Activated naive CD8-positive, alpha-beta T cell treated with anti-CD3 and anti-CD28 coated beads, Interleukin-2, amount 10 ng/mL, durations not matched to agents 7 days and 5 days (primary cell): Measurements from ENCODE around the gene APBA2. TPM values are rescaled to one million over a fixed set of nuclear protein-coding genes. Genes with fewer than 3 reads are reported as not detected.
A peak's percentile ranks its signal among the peaks of the same experiment; 100 is the strongest.

Experiments used
- ATAC-seq: fragments of 150-1000 bp; cut with Tn5 transposase; one replicate; pipeline ENCODE4 v1.10.0; 2021; ENCODE audit warnings: low read depth, moderate library complexity
- POLR2A ChIA-PET: fragments of 350-600 bp; sonication (Branson Sonifier 250); formaldehyde crosslinking; loops from one replicate; lab custom pipeline; 2021; ENCODE audit warnings: antibody characterized with exemption; lab: Charles Lee
- DNase-seq: peaks from one replicate; pipeline ENCODE4 v3.0.0; 2021
- H3K27ac Mint-ChIP-seq: one replicate; pipeline ENCODE4 v1.8.0; 2022; ENCODE audit warnings: mild to moderate bottlenecking, mixed read lengths
- H3K27me3 Mint-ChIP-seq: one replicate; pipeline ENCODE4 v1.8.0; 2022; ENCODE audit warnings: mild to moderate bottlenecking, moderate library complexity, mixed read lengths
- H3K36me3 Mint-ChIP-seq: one replicate; pipeline ENCODE4 v1.8.0; 2021; ENCODE audit warnings: mild to moderate bottlenecking, mixed read lengths
- H3K4me1 Mint-ChIP-seq: one replicate; pipeline ENCODE4 v1.8.0; 2021; ENCODE audit warnings: mixed read lengths
- H3K4me3 Mint-ChIP-seq: one replicate; pipeline ENCODE4 v1.8.0; 2022; ENCODE audit warnings: mild to moderate bottlenecking, moderate library complexity, mixed read lengths
- H3K9me3 Mint-ChIP-seq: one replicate; pipeline ENCODE4 v1.8.0; 2021; ENCODE audit warnings: mixed read lengths
- total RNA-seq, 2 experiments: library from RNA; stranded (reverse); gene quantifications; one replicate each; pipeline ENCODE4 v1.2.3, GENCODE V29; 2021

Gene APBA2
- total RNA-seq, 2 experiments from 2014 or later, result 65.1 to 66.0 TPM

GRCh38 chr15:28892789-28893610 lies 7.2 kb downstream of the APBA2 start:
- Mint-ChIP-seq H3K4me1 (peaks cover 43% of the 10 kb centered on the region), H3K36me3 (peaks cover 11% of the 10 kb centered on the region), H3K27ac (peak overlapping the region; percentile 9), H3K4me3 (no peak overlapping the region), H3K9me3 (no peaks in the 10 kb centered on the region), H3K27me3 (no peaks in the 10 kb centered on the region)
- ATAC-seq, result no peak
- no peak for DNase-seq
- POLR2A ChIA-PET, result no interaction called here

GRCh38 chr15:28894631-28895030 lies 8.9 kb downstream of the APBA2 start:
- Mint-ChIP-seq H3K27ac (no peak overlapping the region), H3K4me1 (peaks cover 35% of the 10 kb centered on the region), H3K36me3 (peaks cover 11% of the 10 kb centered on the region), H3K9me3 (no peaks in the 10 kb centered on the region), H3K4me3 (no peak overlapping the region), H3K27me3 (no peaks in the 10 kb centered on the region)
- POLR2A ChIA-PET, result interaction anchor here (1.0 kb wide), 1 partner anchor 77 kb away, joined by 3 read pairs; no protein-coding TSS in a partner anchor
- ATAC-seq, result no peak
- DNase-seq, result no peak

GRCh38 chr15:28895146-28895545 lies 9.4 kb downstream of the APBA2 start:
- H3K27me3 Mint-ChIP-seq, result no peaks in the 10 kb centered on the region
- POLR2A ChIA-PET, result no interaction called here
- no peak overlapping the region for H3K4me3 Mint-ChIP-seq
- peaks cover 11% of the 10 kb centered on the region for H3K36me3 Mint-ChIP-seq
- H3K4me1 Mint-ChIP-seq, result peaks cover 30% of the 10 kb centered on the region
- DNase-seq, result no peak
- no peak overlapping the region for H3K27ac Mint-ChIP-seq
- ATAC-seq, result no peak
- H3K9me3 Mint-ChIP-seq, result no peaks in the 10 kb centered on the region

GRCh38 chr15:28895566-28895965 lies 9.8 kb downstream of the APBA2 start:
- ATAC-seq (no peak), DNase-seq (no peak)
- Mint-ChIP-seq H3K4me1 (peaks cover 26% of the 10 kb centered on the region), H3K36me3 (peaks cover 11% of the 10 kb centered on the region), H3K27ac (no peak overlapping the region), H3K9me3 (no peaks in the 10 kb centered on the region), H3K4me3 (no peak overlapping the region), H3K27me3 (no peaks in the 10 kb centered on the region)
- POLR2A ChIA-PET, result no interaction called here

- H3K27me3 Mint-ChIP-seq, result no peaks in the 10 kb centered on the region
- no peak overlapping the region for H3K4me3 Mint-ChIP-seq
- no peaks in the 10 kb centered on the region for H3K9me3 Mint-ChIP-seq
- POLR2A ChIA-PET, result interaction anchor here (0.7 kb wide), 2 partner anchors 24 to 28 kb away, joined by 4 to 8 read pairs; no protein-coding TSS in a partner anchor
- H3K27ac Mint-ChIP-seq, result no peak overlapping the region
- H3K36me3 Mint-ChIP-seq, result peaks cover 11% of the 10 kb centered on the region
- peaks cover 15% of the 10 kb centered on the region for H3K4me1 Mint-ChIP-seq
- ATAC-seq (no peak), DNase-seq (no peak)
Observed at GRCh38 chr15:28896951-28897350, 11.2 kb downstream of the APBA2 start.

GRCh38 chr15:28897861-28898585 lies 12.2 kb downstream of the APBA2 start:
- no peaks in the 10 kb centered on the region for H3K27me3 Mint-ChIP-seq
- no peak for ATAC-seq
- no peak for DNase-seq
- no peak overlapping the region for H3K27ac Mint-ChIP-seq
- H3K4me1 Mint-ChIP-seq, result peaks cover 12% of the 10 kb centered on the region
- no peaks in the 10 kb centered on the region for H3K9me3 Mint-ChIP-seq
- peaks cover 11% of the 10 kb centered on the region for H3K36me3 Mint-ChIP-seq
- H3K4me3 Mint-ChIP-seq, result no peak overlapping the region
- POLR2A ChIA-PET, result no interaction called here

GRCh38 chr15:28899061-28899738 lies 13.4 kb downstream of the APBA2 start:
- POLR2A ChIA-PET, result no interaction called here
- peaks cover 16% of the 10 kb centered on the region for H3K4me1 Mint-ChIP-seq
- no peaks in the 10 kb centered on the region for H3K27me3 Mint-ChIP-seq
- ATAC-seq, result no peak
- H3K36me3 Mint-ChIP-seq, result peaks cover 10% of the 10 kb centered on the region
- H3K9me3 Mint-ChIP-seq, result no peaks in the 10 kb centered on the region
- no peak overlapping the region for H3K4me3 Mint-ChIP-seq
- no peak overlapping the region for H3K27ac Mint-ChIP-seq
- DNase-seq, result no peak

GRCh38 chr15:28900041-28900891 lies 14.5 kb downstream of the APBA2 start:
- no peak for DNase-seq
- H3K4me3 Mint-ChIP-seq, result no peak overlapping the region
- peaks cover 6% of the 10 kb centered on the region for H3K36me3 Mint-ChIP-seq
- H3K27ac Mint-ChIP-seq, result no peak overlapping the region
- H3K9me3 Mint-ChIP-seq, result no peaks in the 10 kb centered on the region
- no peaks in the 10 kb centered on the region for H3K27me3 Mint-ChIP-seq
- no peak for ATAC-seq
- POLR2A ChIA-PET, result no interaction called here
- peaks cover 23% of the 10 kb centered on the region for H3K4me1 Mint-ChIP-seq

GRCh38 chr15:28900892-28901586 lies 15.3 kb downstream of the APBA2 start:
- DNase-seq (no peak), ATAC-seq (no peak)
- Mint-ChIP-seq H3K9me3 (no peaks in the 10 kb centered on the region), H3K4me1 (peaks cover 28% of the 10 kb centered on the region), H3K27me3 (no peaks in the 10 kb centered on the region), H3K27ac (no peak overlapping the region), H3K36me3 (peaks cover 8% of the 10 kb centered on the region), H3K4me3 (no peak overlapping the region)
- POLR2A ChIA-PET, result no interaction called here

- no peak for ATAC-seq
- peak; percentile 16 for DNase-seq
- no peak overlapping the region for H3K27ac Mint-ChIP-seq
- H3K27me3 Mint-ChIP-seq, result no peaks in the 10 kb centered on the region
- no peak overlapping the region for H3K4me3 Mint-ChIP-seq
- no peaks in the 10 kb centered on the region for H3K9me3 Mint-ChIP-seq
- POLR2A ChIA-PET, result no interaction called here
- H3K4me1 Mint-ChIP-seq, result peaks cover 31% of the 10 kb centered on the region
- peaks cover 8% of the 10 kb centered on the region for H3K36me3 Mint-ChIP-seq
Observed at GRCh38 chr15:28901587-28901980, 15.8 kb downstream of the APBA2 start.

- ATAC-seq (no peak), DNase-seq (peak; percentile 15)
- no peaks in the 10 kb centered on the region for H3K27me3 Mint-ChIP-seq
- POLR2A ChIA-PET, result interaction anchor here (1.0 kb wide), 1 partner anchor 19 kb away, joined by 3 read pairs; no protein-coding TSS in a partner anchor
- H3K36me3 Mint-ChIP-seq, result peaks cover 5% of the 10 kb centered on the region
- H3K4me1 Mint-ChIP-seq, result peaks cover 30% of the 10 kb centered on the region
- H3K27ac Mint-ChIP-seq, result no peak overlapping the region
- no peak overlapping the region for H3K4me3 Mint-ChIP-seq
- H3K9me3 Mint-ChIP-seq, result no peaks in the 10 kb centered on the region
Observed at GRCh38 chr15:28901987-28902745, 16.4 kb downstream of the APBA2 start.

GRCh38 chr15:28902856-28903255 lies 17.1 kb downstream of the APBA2 start:
- ATAC-seq (no peak), DNase-seq (peak; percentile 4)
- H3K4me1 Mint-ChIP-seq, result peaks cover 30% of the 10 kb centered on the region
- H3K4me3 Mint-ChIP-seq, result no peak overlapping the region
- H3K9me3 Mint-ChIP-seq, result no peaks in the 10 kb centered on the region
- H3K36me3 Mint-ChIP-seq, result peaks cover 2% of the 10 kb centered on the region
- H3K27me3 Mint-ChIP-seq, result no peaks in the 10 kb centered on the region
- H3K27ac Mint-ChIP-seq, result no peak overlapping the region
- POLR2A ChIA-PET, result interaction anchor here (0.6 to 1.0 kb wide), 2 partner anchors 20 to 838 kb away, joined by 3 to 4 read pairs; no protein-coding TSS in a partner anchor
